AG09309 (cell line): ENCODE results near the gene AGBL2.
A peak's percentile ranks its signal among the peaks of the same experiment; 100 is the strongest.

Experiments used
- DNase-seq: peaks from one replicate; pipeline ENCODE4 v3.0.0-alpha.2; 2010; ENCODE audit warnings: low read depth
- H3K4me3 ChIP-seq: 2 replicates; pipeline ENCODE4 v1.5.1; 2011; ENCODE audit warnings: mild to moderate bottlenecking, low read depth, low read length, moderate library complexity; ENCODE audit not compliant: control insufficient read depth
- CTCF ChIP-seq: IDR thresholded peaks from 2 replicates; pipeline ENCODE4 v1.5.1; 2011; ENCODE audit warnings: mild to moderate bottlenecking, low read depth, low read length, inconsistent platforms; ENCODE audit not compliant: insufficient read depth, control insufficient read depth; ENCODE audit errors: missing control alignments

The AGBL2 gene

GRCh38 chr11:47656260-47656885, 58.8 kb downstream of the AGBL2 start:
- TF ChIP-seq CTCF = no peak
- DNase-seq = no peak
- no peak overlapping the region for H3K4me3 ChIP-seq

- TF ChIP-seq CTCF = no peak
- H3K4me3 ChIP-seq = no peak overlapping the region
- DNase-seq = no peak
Measured at GRCh38 chr11:47651818-47652469, 63.2 kb downstream of the AGBL2 start.

GRCh38 chr11:47649276-47649675, 65.9 kb downstream of the AGBL2 start:
- no peak overlapping the region for H3K4me3 ChIP-seq
- no peak for DNase-seq
- TF ChIP-seq CTCF = no peak

- no peak for TF ChIP-seq CTCF
- no peak for DNase-seq
- H3K4me3 ChIP-seq = no peak overlapping the region
Measured at GRCh38 chr11:47646019-47646418, 69.2 kb downstream of the AGBL2 start.

GRCh38 chr11:47645500-47645899, 69.7 kb downstream of the AGBL2 start:
- DNase-seq = no peak
- TF ChIP-seq CTCF = no peak
- H3K4me3 ChIP-seq = no peak overlapping the region

- H3K4me3 ChIP-seq = peak within 1 kb of the TSS; percentile 65
- TF ChIP-seq CTCF = no peak
- peak; percentile 84 for DNase-seq
Measured at GRCh38 chr11:47642099-47642855, 72.9 kb downstream of the AGBL2 start, which contains the start of gene MTCH2. Gene MTCH2, minus strand, starts transcription at chr11:47642559. Its CDS starts 94 bp downstream, at chr11:47642465.
